ENCODE data around the gene ARHGEF25.

DNA sequence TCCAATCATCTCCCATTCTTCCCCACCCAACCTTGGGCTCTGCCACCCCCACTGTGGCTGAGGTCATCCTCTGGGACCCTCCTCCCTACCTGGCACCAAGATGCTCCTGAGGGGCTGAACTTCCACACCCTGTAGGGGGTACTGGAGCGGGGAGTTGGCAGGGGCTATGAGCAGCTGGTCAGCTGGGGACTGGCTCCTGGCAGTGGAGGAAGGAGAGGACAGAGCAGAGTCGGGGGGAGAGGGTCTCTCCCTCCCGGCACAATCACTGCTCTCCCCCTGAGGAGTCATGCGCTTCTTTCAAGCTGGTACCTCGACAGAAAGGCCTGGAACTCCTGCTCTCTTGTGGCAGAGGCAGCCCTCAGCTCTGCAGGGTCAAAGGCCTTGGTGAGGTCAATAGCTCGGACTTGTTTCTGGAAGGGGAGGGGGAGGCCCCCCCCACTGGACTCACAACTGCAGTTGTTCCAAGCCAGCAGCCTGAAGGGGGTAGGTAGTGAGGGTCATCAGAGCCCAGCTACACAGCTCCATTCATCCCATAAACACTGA lies 19.7 kb downstream of the ARHGEF25 start:
- no peak for TF ChIP-seq POLR2AphosphoS5 (IDR thresholded peaks at IDR 0.05; ENCODE audit: low read depth)
- TF ChIP-seq, protein P1, sequence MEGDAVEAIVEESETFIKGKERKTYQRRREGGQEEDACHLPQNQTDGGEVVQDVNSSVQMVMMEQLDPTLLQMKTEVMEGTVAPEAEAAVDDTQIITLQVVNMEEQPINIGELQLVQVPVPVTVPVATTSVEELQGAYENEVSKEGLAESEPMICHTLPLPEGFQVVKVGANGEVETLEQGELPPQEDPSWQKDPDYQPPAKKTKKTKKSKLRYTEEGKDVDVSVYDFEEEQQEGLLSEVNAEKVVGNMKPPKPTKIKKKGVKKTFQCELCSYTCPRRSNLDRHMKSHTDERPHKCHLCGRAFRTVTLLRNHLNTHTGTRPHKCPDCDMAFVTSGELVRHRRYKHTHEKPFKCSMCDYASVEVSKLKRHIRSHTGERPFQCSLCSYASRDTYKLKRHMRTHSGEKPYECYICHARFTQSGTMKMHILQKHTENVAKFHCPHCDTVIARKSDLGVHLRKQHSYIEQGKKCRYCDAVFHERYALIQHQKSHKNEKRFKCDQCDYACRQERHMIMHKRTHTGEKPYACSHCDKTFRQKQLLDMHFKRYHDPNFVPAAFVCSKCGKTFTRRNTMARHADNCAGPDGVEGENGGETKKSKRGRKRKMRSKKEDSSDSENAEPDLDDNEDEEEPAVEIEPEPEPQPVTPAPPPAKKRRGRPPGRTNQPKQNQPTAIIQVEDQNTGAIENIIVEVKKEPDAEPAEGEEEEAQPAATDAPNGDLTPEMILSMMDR (IDR thresholded peaks at IDR 0.05; ENCODE audit: insufficient read depth, low read length), result no peak
- TF ChIP-seq, protein P2, sequence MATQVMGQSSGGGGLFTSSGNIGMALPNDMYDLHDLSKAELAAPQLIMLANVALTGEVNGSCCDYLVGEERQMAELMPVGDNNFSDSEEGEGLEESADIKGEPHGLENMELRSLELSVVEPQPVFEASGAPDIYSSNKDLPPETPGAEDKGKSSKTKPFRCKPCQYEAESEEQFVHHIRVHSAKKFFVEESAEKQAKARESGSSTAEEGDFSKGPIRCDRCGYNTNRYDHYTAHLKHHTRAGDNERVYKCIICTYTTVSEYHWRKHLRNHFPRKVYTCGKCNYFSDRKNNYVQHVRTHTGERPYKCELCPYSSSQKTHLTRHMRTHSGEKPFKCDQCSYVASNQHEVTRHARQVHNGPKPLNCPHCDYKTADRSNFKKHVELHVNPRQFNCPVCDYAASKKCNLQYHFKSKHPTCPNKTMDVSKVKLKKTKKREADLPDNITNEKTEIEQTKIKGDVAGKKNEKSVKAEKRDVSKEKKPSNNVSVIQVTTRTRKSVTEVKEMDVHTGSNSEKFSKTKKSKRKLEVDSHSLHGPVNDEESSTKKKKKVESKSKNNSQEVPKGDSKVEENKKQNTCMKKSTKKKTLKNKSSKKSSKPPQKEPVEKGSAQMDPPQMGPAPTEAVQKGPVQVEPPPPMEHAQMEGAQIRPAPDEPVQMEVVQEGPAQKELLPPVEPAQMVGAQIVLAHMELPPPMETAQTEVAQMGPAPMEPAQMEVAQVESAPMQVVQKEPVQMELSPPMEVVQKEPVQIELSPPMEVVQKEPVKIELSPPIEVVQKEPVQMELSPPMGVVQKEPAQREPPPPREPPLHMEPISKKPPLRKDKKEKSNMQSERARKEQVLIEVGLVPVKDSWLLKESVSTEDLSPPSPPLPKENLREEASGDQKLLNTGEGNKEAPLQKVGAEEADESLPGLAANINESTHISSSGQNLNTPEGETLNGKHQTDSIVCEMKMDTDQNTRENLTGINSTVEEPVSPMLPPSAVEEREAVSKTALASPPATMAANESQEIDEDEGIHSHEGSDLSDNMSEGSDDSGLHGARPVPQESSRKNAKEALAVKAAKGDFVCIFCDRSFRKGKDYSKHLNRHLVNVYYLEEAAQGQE (IDR thresholded peaks at IDR 0.05; ENCODE audit: insufficient replicate concordance, low read depth), result no peak

Data from HL-60 (cell line).